K562 (cell line): ENCODE data around the gene DGLUCY.

ENCODE experiments used
- EZH2 ChIP-seq: IDR thresholded peaks from 2 replicates; pipeline ENCODE4 v1.6.1; 2012; ENCODE audit warnings: low read depth, mild to moderate bottlenecking, inconsistent platforms, low read length, borderline replicate concordance
- FUS ChIP-seq: fragments of 200-400 bp; formaldehyde crosslinking; optimal IDR thresholded peaks from 2 replicates; pipeline ENCODE3; 2017; ENCODE audit warnings: low read depth, low read length
- MAFK ChIP-seq: IDR thresholded peaks from 2 replicates; pipeline ENCODE4 v1.6.1; 2011; ENCODE audit warnings: low read length, improper control_type of control experiment
- POLR2AphosphoS5 ChIP-seq: IDR thresholded peaks from 2 replicates; pipeline ENCODE4 v1.6.1; 2011; ENCODE audit warnings: mild to moderate bottlenecking, low read depth, low read length, moderate library complexity; ENCODE audit not compliant: control insufficient read depth, insufficient read depth
- RBM15 ChIP-seq: fragments of 200-400 bp; formaldehyde crosslinking; IDR thresholded peaks from 2 replicates; pipeline ENCODE4 v1.6.1; 2018; ENCODE audit warnings: mild to moderate bottlenecking, low read length, moderate library complexity; ENCODE audit not compliant: insufficient read depth
- ZNF699 ChIP-seq: fragments of 250-450 bp; sonication (Bioruptor Pico); IDR thresholded peaks from 2 replicates; pipeline ENCODE4 v1.8.0; 2021; ENCODE audit warnings: mild to moderate bottlenecking, moderate library complexity; ENCODE audit not compliant: insufficient replicate concordance
- TF ChIP-seq, protein P1 (sequence below): sonication (generic); formaldehyde crosslinking; IDR thresholded peaks from 2 replicates; pipeline ENCODE4 v1.8.0; 2022; ENCODE audit warnings: mild to moderate bottlenecking, low read depth, missing genetic modification reagents
- TF ChIP-seq, protein P2 (sequence below), 3 experiments: IDR thresholded peaks in 2 of 3; conservative IDR thresholded peaks in 1 of 3; 2 replicates each; pipeline ENCODE4 v1.5.1; 2011 to 2012; ENCODE audit warnings: low read length in 3 of 3, mild to moderate bottlenecking in 3 of 3, control low read depth in 2 of 3, improper control_type of control experiment in 1 of 3, inconsistent platforms in 1 of 3, low read depth in 1 of 3, mixed read lengths in 1 of 3, moderate library complexity in 1 of 3; ENCODE audit not compliant: insufficient read depth in 2 of 3

DNA sequence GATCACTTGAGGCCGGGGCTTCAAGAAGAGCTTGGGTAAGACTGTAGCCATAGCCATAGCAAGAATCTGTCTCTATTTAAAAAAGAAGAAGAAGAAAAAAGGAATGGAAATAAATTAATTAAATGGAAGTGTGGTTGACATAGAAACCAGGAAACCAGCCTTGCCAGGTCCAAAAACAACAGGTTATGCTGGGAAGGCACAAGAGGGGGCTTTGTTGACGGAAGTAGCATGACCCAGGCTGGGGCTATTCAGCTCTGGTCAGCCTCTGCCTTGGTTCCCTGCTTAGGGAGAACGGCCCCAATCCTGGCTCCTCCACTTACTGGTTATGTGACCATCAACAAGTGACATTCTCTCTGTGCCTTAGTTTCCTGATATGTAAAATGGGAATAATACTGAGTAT lies 145.0 kb downstream of the DGLUCY start:
- no peak for TF ChIP-seq MAFK
- TF ChIP-seq, protein P1, sequence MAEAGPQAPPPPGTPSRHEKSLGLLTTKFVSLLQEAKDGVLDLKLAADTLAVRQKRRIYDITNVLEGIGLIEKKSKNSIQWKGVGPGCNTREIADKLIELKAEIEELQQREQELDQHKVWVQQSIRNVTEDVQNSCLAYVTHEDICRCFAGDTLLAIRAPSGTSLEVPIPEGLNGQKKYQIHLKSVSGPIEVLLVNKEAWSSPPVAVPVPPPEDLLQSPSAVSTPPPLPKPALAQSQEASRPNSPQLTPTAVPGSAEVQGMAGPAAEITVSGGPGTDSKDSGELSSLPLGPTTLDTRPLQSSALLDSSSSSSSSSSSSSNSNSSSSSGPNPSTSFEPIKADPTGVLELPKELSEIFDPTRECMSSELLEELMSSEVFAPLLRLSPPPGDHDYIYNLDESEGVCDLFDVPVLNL: no peak
- TF ChIP-seq, protein P2, sequence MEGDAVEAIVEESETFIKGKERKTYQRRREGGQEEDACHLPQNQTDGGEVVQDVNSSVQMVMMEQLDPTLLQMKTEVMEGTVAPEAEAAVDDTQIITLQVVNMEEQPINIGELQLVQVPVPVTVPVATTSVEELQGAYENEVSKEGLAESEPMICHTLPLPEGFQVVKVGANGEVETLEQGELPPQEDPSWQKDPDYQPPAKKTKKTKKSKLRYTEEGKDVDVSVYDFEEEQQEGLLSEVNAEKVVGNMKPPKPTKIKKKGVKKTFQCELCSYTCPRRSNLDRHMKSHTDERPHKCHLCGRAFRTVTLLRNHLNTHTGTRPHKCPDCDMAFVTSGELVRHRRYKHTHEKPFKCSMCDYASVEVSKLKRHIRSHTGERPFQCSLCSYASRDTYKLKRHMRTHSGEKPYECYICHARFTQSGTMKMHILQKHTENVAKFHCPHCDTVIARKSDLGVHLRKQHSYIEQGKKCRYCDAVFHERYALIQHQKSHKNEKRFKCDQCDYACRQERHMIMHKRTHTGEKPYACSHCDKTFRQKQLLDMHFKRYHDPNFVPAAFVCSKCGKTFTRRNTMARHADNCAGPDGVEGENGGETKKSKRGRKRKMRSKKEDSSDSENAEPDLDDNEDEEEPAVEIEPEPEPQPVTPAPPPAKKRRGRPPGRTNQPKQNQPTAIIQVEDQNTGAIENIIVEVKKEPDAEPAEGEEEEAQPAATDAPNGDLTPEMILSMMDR (IDR thresholded peaks at IDR 0.05 in 2 of 3, conservative IDR thresholded peaks at IDR 0.05 in 1 of 3; ENCODE audit: insufficient read depth in 2 of 3, low read depth in 1 of 3, low read length in 3 of 3): no peak
- no peak for TF ChIP-seq FUS
- TF ChIP-seq POLR2AphosphoS5: no peak
- TF ChIP-seq EZH2: no peak
- no peak for TF ChIP-seq RBM15
- no peak for TF ChIP-seq ZNF699 (CRISPR knock-in tag)
